ENCODE results near the gene NIT2.

DNA sequence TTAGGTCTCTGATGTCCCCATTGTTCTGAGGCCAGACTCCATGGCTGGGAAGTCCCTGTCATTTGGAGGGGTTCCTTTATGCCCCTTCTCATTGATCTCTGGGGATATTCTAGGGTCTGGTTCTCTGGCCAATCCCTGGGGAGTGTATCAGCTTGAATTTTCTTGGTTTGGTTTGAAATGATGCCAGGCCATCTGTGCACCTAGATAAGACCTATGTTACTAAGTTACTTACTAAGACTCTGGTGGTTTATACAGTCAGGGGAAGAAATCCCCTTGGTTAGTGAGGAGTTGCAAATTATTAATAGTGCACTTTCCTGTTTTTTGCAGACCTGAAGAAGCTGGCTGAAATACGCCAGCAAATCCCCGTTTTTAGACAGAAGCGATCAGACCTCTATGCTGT, 20.3 kb downstream of the NIT2 start:
- TF ChIP-seq, protein P1, sequence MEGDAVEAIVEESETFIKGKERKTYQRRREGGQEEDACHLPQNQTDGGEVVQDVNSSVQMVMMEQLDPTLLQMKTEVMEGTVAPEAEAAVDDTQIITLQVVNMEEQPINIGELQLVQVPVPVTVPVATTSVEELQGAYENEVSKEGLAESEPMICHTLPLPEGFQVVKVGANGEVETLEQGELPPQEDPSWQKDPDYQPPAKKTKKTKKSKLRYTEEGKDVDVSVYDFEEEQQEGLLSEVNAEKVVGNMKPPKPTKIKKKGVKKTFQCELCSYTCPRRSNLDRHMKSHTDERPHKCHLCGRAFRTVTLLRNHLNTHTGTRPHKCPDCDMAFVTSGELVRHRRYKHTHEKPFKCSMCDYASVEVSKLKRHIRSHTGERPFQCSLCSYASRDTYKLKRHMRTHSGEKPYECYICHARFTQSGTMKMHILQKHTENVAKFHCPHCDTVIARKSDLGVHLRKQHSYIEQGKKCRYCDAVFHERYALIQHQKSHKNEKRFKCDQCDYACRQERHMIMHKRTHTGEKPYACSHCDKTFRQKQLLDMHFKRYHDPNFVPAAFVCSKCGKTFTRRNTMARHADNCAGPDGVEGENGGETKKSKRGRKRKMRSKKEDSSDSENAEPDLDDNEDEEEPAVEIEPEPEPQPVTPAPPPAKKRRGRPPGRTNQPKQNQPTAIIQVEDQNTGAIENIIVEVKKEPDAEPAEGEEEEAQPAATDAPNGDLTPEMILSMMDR (IDR thresholded peaks at IDR 0.05) = no peak
- no peak for TF ChIP-seq POLR2A (IDR thresholded peaks at IDR 0.05)

Measured in lower leg skin (tissue), 3 donors.